Fibroblast of skin of left biceps (primary cell): ENCODE measurements around the gene RAB11B.
A peak's percentile ranks its signal among the peaks of the same experiment; 100 is the strongest.
"Not testable (repeated sequence)": the region's sequence is repeated elsewhere in the genome, so short reads cannot be mapped to it uniquely, and the experiment has no call there.

Source experiments
- DNase-seq, 2 experiments: peaks; one replicate each; pipeline ENCODE4 v3.0.0-alpha.2; 2013; ENCODE audit warnings: low read depth in 2 of 2

RAB11B gene

GRCh38 chr19:8389891-8390616 is at the start of gene RAB11B:
RAB11B (plus strand) TSS chr19:8390360; CDS start chr19:8390417, 57 bp downstream.
- DNase-seq: peak; percentile 100

GRCh38 chr19:8341504-8341903 is 48.7 kb upstream of the RAB11B start:
- DNase-seq: not testable (repeated sequence)

GRCh38 chr19:8342316-8342683 is 47.9 kb upstream of the RAB11B start:
- no peak for DNase-seq

GRCh38 chr19:8342684-8343482 is 47.3 kb upstream of the RAB11B start, which contains the start of gene KANK3:
KANK3 (minus strand) TSS chr19:8343262; CDS start chr19:8337828, 5,434 bp downstream.
- peak; percentile 71 to 79 for DNase-seq

- DNase-seq: no peak
These were observed 46.7 kb upstream of the RAB11B start for GRCh38 chr19:8343483-8343844.

GRCh38 chr19:8349629-8350372 is 40.4 kb upstream of the RAB11B start:
- DNase-seq: not testable (repeated sequence)

- DNase-seq: no peak
These were observed 37.9 kb upstream of the RAB11B start for GRCh38 chr19:8352134-8352827.

GRCh38 chr19:8352845-8353244 is 37.3 kb upstream of the RAB11B start:
- not testable (repeated sequence) for DNase-seq

- DNase-seq: no peak
These were observed 34.3 kb upstream of the RAB11B start for GRCh38 chr19:8355631-8356402.

GRCh38 chr19:8357007-8357521 is 33.1 kb upstream of the RAB11B start:
- DNase-seq: no peak

GRCh38 chr19:8358948-8359347 is 31.2 kb upstream of the RAB11B start:
- no peak for DNase-seq

- no peak for DNase-seq
These were observed 30.0 kb upstream of the RAB11B start for GRCh38 chr19:8360196-8360595.

GRCh38 chr19:8361921-8362793 is 28.0 kb upstream of the RAB11B start:
- DNase-seq: peak; percentile 80 to 82

GRCh38 chr19:8363803-8364771 is 26.1 kb upstream of the RAB11B start, which contains the start of gene ANGPTL4:
ANGPTL4 (plus strand) TSS chr19:8364155; CDS start chr19:8364322, 167 bp downstream.
- peak in 1 of 2 experiments; percentile 27 for DNase-seq

- no peak for DNase-seq
These were observed 24.0 kb upstream of the RAB11B start for GRCh38 chr19:8366121-8366581.

GRCh38 chr19:8366961-8367326 is 23.2 kb upstream of the RAB11B start:
- DNase-seq: no peak

GRCh38 chr19:8367327-8368001 is 22.7 kb upstream of the RAB11B start:
- peak; percentile 92 to 93 for DNase-seq
